G401 (cell line): ENCODE results near the gene LRP3. TPM values are rescaled to one million over a fixed set of nuclear protein-coding genes. Genes with fewer than 3 reads are reported as not detected.

Experiments used
- DNase-seq: peaks from one replicate; pipeline ENCODE4 v3.0.0-alpha.2; 2015; ENCODE audit warnings: low spot score
- in situ Hi-C: cut with HindIII; loops from 2 replicates; pipeline ENCODE4 v1.10.0; 2016; ENCODE audit warnings: low sequenced_read_pairs, mixed read lengths
- total RNA-seq: library from RNA; depleted of rRNA; stranded (reverse); fragments of >200 nt; shearing (Covaris generic); gene quantifications from 2 replicates; pipeline ENCODE4 v1.2.3, GENCODE V29; 2014

The LRP3 gene
- total RNA-seq, 1 experiment from 2014 or later, result 66.4 TPM

- in situ Hi-C loops, result no loop called here
- no peak for DNase-seq
Observed at GRCh38 chr19:33231511-33231910, 37.4 kb downstream of the LRP3 start.

- in situ Hi-C loops, result no loop called here
Observed at GRCh38 chr19:33232656-33233055, 38.5 kb downstream of the LRP3 start.

GRCh38 chr19:33233056-33233873 lies 39.1 kb downstream of the LRP3 start:
- DNase-seq, result no peak
- in situ Hi-C loops, result no loop called here

More at GRCh38 chr19:33232656-33233055, 38.5 kb downstream of the LRP3 start:
- no peak for DNase-seq

- in situ Hi-C loops, result no loop called here
Observed at GRCh38 chr19:33234092-33234491, 40.0 kb downstream of the LRP3 start.

GRCh38 chr19:33234736-33235135 lies 40.6 kb downstream of the LRP3 start:
- no peak for DNase-seq
- in situ Hi-C loops, result no loop called here

More at GRCh38 chr19:33234092-33234491, 40.0 kb downstream of the LRP3 start:
- DNase-seq, result no peak

- DNase-seq, result peak; percentile 82
- in situ Hi-C loops, result no loop called here
Observed at GRCh38 chr19:33235269-33235995, 41.3 kb downstream of the LRP3 start.

GRCh38 chr19:33235996-33236350 lies 41.8 kb downstream of the LRP3 start:
- in situ Hi-C loops, result no loop called here
- no peak for DNase-seq

- DNase-seq, result no peak
- in situ Hi-C loops, result no loop called here
Observed at GRCh38 chr19:33236696-33237390, 42.7 kb downstream of the LRP3 start.

- DNase-seq, result no peak
- in situ Hi-C loops, result no loop called here
Observed at GRCh38 chr19:33238481-33239149, 44.5 kb downstream of the LRP3 start.

GRCh38 chr19:33239223-33239975 lies 45.3 kb downstream of the LRP3 start:
- no peak for DNase-seq
- in situ Hi-C loops, result no loop called here

GRCh38 chr19:33240181-33240771 lies 46.1 kb downstream of the LRP3 start:
- in situ Hi-C loops, result no loop called here
- peak; percentile 74 for DNase-seq

GRCh38 chr19:33241091-33241529 lies 47.0 kb downstream of the LRP3 start:
- no peak for DNase-seq
- in situ Hi-C loops, result no loop called here

- in situ Hi-C loops, result no loop called here
- DNase-seq, result peak; percentile 22
Observed at GRCh38 chr19:33241530-33242101, 47.5 kb downstream of the LRP3 start.

- in situ Hi-C loops, result no loop called here
- DNase-seq, result no peak
Observed at GRCh38 chr19:33242131-33242530, 48.0 kb downstream of the LRP3 start.

GRCh38 chr19:33242911-33243310 lies 48.8 kb downstream of the LRP3 start:
- no peak for DNase-seq
- in situ Hi-C loops, result no loop called here

GRCh38 chr19:33245948-33246708 lies 52.0 kb downstream of the LRP3 start:
- in situ Hi-C loops, result no loop called here

GRCh38 chr19:33246709-33247440 lies 52.7 kb downstream of the LRP3 start:
- in situ Hi-C loops, result no loop called here
- no peak for DNase-seq

More at GRCh38 chr19:33245948-33246708, 52.0 kb downstream of the LRP3 start:
- no peak for DNase-seq
